ENCODE measurements around the gene MCRS1.
A peak's percentile ranks its signal among the peaks of the same experiment; 100 is the strongest.

MCRS1 gene

DNA sequence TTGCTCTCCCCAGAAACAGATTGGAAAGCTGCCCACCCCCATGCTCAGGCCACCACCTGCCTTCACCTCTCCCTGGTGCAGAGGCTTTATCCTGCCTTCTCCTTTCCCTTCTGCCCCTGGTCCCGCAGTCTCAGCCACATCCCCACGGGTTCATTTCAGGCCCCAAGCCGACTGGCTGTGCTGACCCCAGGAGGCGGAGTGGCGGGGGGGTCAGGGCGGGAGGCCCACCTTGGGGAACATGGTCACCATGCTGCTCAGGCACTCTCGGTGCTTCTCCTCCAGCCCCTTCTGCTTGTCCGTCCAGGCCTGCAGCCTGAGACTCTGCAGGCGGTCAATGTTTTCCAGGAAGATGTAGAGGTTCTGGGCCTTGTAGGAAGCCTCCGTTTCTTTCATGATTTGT lies 30.6 kb upstream of the MCRS1 start:
- TF ChIP-seq POLR2AphosphoS5 (IDR thresholded peaks at IDR 0.05; ENCODE audit: low read depth, low read length) (no peak), TAF1 (IDR thresholded peaks at IDR 0.05; ENCODE audit: borderline replicate concordance, low read depth, low read length) (no peak), POLR2A (IDR thresholded peaks at IDR 0.05; ENCODE audit: low read depth, low read length) (no peak)
- no peak for FAIRE-seq
- DNase-seq (ENCODE audit: insufficient read length) = no peak

DNA sequence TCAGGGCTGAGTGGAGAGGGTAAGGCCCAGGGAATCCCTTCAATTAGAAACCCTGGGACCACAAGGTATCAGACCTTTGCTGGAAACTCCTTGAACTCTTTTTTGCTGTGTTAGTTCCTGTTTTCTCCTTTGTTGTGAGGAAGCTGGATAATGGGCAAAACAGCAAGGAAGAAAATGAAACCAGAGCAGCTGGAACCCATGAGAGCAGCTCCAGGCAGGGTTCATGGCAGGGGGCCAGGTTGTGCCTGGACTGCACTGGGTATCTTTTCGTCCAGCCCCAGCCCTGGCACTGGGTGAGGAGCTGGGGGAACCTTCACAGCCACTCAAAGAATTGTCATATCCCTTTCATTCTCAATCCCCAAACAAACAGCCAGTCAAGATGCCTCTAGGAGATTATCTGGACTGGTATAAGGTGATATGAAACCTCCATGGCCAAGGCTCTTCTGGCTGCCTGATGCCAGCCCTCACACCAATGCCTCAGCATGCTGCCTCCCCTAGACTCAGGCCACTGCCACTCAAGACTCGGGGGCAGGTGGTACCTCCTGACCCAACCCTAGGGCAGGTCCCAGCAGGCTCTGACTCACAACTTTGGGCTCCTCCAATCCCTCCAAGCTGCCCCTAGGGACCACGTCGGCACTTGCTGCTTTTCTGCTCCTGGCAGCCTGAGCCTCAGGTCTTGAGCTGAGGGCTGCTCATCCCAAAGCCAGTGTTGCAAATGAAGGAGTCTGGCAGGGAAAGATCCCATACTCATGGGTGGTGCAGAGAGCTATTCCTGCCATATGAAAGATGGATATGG lies 21.0 kb upstream of the MCRS1 start:
- FAIRE-seq = no peak
- no peak for DNase-seq (ENCODE audit: insufficient read length)
- TF ChIP-seq POLR2AphosphoS5 (IDR thresholded peaks at IDR 0.05; ENCODE audit: low read depth, low read length) (no peak), POLR2A (IDR thresholded peaks at IDR 0.05; ENCODE audit: low read depth, low read length) (no peak), TAF1 (IDR thresholded peaks at IDR 0.05; ENCODE audit: borderline replicate concordance, low read depth, low read length) (no peak)

DNA sequence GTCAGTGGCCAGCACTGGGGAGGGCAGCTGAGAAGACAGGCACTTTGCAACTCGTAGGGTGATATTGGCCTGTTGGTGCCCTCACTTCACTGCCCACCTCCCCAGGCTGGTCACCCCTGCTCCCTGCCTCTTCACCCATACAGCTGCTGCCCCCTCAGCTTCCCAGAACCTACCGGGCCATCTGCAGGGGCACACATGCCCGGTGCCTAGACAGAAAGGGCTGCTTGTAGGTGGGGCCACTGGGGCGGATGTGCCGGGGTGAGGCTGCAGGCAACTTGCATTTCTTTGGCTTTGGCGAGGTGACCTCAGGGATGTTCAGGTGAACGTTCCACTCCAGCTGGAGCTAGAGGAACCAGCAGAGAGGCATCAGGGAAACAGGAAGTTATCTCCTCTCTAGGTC lies 20.3 kb upstream of the MCRS1 start:
- FAIRE-seq = no peak
- TF ChIP-seq POLR2AphosphoS5 (IDR thresholded peaks at IDR 0.05; ENCODE audit: low read depth, low read length) (no peak), TAF1 (IDR thresholded peaks at IDR 0.05; ENCODE audit: borderline replicate concordance, low read depth, low read length) (no peak), POLR2A (IDR thresholded peaks at IDR 0.05; ENCODE audit: low read depth, low read length) (no peak)
- no peak for DNase-seq (ENCODE audit: insufficient read length)

DNA sequence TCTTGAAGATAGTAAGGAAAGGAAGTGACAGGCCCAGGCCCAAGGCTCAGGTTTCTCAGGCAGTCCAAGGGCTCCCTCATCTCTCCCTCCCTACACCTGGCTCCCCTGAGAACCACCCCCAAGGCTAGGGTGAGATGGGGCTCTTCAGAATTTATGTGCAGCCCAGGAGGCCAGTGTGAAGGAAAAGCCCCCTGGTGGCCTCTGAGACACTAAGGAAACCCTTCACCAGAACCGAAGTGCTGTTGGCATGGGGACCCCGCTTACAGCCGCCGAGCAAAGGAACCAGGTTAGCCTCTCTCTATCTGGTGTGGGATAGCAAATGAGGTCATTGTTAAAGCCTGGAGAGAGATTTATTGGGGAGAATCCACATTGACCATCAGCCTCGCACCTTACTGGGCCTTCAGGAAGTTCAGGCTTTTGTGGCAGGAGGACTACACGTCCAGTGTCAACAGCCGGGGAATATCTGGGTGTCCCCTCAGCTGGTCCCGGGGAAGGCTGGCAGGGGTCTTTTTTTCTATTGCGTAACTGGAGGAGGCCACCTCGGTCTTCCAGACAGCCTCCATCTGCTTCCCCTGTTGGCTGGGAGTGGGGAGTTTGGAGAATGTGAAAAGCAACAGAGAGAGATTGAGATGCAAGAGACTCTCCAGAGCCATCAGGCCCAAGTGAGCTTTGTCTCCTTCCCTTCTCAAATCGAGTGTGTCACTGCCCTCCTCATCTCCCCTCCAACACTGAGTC lies 19.4 kb upstream of the MCRS1 start:
- FAIRE-seq = no peak
- no peak for DNase-seq (ENCODE audit: insufficient read length)
- TF ChIP-seq POLR2A (IDR thresholded peaks at IDR 0.05; ENCODE audit: low read depth, low read length) (no peak), POLR2AphosphoS5 (IDR thresholded peaks at IDR 0.05; ENCODE audit: low read depth, low read length) (no peak), TAF1 (IDR thresholded peaks at IDR 0.05; ENCODE audit: borderline replicate concordance, low read depth, low read length) (no peak)

DNA sequence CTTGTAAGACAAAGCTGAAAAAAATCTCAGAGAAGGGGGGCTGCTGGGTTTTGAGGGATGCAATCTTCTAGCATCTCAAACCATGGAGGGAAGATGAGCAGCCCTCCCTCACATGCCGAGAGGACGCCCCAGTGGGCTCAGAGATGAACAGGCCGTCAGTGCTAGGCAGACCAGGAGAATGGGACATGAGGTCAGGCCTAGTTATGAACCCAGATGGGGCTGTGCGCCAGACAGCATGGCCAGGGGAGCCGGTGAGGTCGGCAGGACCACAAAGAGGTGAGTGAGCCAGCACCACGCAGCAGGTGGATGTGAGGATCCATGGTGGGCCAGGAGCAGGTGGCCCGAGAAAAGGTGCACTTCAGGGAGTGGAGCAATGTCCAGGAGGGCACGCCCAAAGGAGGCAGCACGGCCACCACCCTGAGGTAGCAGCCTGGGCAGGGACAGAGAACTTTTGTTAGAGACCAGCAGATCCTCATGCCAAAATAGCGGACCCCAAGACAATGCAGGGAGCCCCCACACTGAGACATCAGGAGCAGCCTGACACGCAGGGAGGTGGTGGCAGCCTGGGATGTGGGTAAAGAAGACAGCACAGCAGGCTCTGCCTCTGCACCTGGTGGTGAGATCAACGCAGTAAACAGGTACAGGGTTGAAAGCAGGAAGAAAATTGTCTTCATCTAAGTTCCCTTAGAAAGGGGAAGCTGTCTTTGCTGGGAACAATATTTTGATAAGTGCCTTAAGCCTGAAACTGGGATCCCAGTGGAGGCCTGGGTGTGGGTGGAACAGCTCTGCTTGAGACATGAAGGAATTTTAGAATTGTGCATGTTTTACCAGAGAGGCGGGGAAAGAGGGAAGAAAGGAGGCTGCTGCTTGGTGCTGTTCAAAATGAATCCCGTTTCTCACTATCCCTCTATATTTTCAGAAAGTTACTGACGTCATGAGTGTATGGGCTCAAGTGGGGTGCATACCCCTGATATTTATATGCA lies 17.8 kb upstream of the MCRS1 start:
- FAIRE-seq (no peak), DNase-seq (ENCODE audit: insufficient read length) (no peak)
- TF ChIP-seq TAF1 (IDR thresholded peaks at IDR 0.05; ENCODE audit: borderline replicate concordance, low read depth, low read length) (no peak), POLR2A (IDR thresholded peaks at IDR 0.05; ENCODE audit: low read depth, low read length) (no peak), POLR2AphosphoS5 (IDR thresholded peaks at IDR 0.05; ENCODE audit: low read depth, low read length) (no peak)

DNA sequence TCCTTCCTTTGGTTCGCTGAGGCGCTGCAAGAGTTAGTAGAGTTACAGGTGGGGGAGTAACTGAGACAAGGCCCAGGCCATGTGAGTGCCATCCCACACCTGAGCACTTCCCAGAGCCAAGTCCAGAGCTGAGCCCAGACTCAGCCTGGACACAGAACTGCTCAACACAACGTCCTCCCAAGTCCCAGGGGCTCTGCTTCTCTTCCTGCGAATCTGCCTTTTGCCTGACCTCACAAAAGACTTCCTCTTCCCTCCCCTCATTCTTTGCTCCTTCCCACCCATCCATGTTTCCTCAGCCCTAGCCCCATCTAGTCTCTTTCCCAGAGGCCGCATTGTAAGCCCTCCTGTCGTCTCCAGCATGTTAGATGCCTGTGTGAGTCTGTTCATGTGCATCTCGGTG lies 16.6 kb upstream of the MCRS1 start:
- DNase-seq (ENCODE audit: insufficient read length) (no peak), FAIRE-seq (no peak)
- no peak for TF ChIP-seq POLR2A (IDR thresholded peaks at IDR 0.05; ENCODE audit: low read depth, low read length)
- TF ChIP-seq POLR2AphosphoS5 (IDR thresholded peaks at IDR 0.05; ENCODE audit: low read depth, low read length) = no peak
- TF ChIP-seq TAF1 (IDR thresholded peaks at IDR 0.05; ENCODE audit: borderline replicate concordance, low read depth, low read length) = no peak

DNA sequence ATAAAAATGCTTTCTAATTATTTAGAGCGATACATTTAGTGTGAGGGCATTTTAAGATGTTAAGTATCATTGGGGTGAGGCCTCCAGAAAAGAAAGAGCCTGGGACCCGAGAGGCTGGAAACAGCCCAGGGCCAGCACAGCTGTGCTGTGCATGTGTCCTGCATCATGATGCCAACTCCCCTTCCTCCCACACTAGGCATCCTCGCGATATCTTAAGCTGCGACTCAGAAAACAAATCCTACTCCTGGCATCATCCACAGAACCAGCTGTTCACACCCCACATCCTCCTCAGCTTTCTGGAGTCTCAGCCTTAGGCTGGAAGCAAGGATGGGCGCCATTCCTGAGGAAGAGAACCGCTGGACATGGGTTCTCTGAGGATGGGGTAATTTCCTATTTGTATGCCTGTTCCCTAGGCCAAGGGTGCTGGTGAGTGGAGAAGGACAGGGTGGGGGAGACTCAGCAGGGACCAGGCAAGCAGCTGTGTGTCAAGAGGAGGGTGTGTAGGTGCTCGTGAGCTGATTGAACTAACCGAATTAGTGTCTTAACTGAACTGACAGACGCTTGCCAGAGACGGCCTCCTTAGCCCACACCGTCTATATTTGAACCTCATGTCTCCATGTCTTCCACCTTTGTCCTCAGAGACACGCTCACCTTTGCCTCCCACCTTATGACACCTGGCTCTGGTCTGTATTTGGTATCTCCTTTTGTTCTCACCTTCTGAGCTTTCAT lies 15.6 kb upstream of the MCRS1 start:
- no peak for TF ChIP-seq POLR2A (IDR thresholded peaks at IDR 0.05; ENCODE audit: low read depth, low read length)
- no peak for TF ChIP-seq POLR2AphosphoS5 (IDR thresholded peaks at IDR 0.05; ENCODE audit: low read depth, low read length)
- no peak for TF ChIP-seq TAF1 (IDR thresholded peaks at IDR 0.05; ENCODE audit: borderline replicate concordance, low read depth, low read length)
- no peak for FAIRE-seq
- DNase-seq (ENCODE audit: insufficient read length) = no peak

DNA sequence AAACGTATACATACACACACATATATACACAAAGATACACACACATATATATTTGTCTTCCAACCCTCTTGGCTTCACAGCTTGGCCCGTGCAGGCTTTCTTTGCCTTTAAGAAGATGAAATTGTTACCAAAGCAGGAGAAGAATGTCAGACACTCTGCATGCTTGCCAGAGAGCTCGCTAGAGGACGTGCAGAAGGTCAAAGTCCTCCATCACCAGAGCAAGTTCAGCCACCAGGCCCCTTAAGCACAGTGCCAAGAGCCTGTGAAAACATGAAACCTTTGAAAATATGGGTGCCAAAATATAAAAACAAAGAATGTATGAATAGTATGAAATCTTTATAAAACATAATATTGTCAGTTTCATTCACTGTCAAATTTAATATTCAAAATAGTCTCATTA lies 14.9 kb upstream of the MCRS1 start:
- TF ChIP-seq POLR2AphosphoS5 (IDR thresholded peaks at IDR 0.05; ENCODE audit: low read depth, low read length) (no peak), POLR2A (IDR thresholded peaks at IDR 0.05; ENCODE audit: low read depth, low read length) (no peak), TAF1 (IDR thresholded peaks at IDR 0.05; ENCODE audit: borderline replicate concordance, low read depth, low read length) (no peak)
- DNase-seq (ENCODE audit: insufficient read length) (no peak), FAIRE-seq (no peak)

DNA sequence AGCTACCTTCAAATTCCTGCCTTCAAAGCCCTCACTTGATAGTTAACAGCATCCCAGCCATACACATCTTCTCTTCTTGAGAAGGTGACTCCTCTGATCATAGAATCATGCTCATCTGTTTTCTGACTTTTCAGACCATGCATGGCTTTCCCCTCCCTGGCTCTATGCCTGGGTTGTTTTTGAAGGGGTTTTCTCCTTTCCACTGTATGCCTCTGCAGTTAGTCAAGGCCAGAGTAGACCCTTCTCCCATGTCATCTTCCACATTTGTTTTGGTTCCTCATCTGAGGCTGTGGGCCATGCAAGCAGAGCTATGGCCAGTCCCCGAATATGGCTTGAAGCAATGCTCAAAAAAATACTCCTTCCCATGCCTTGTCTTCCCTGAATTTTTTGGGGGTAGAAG lies 14.3 kb upstream of the MCRS1 start:
- DNase-seq (ENCODE audit: insufficient read length) (no peak), FAIRE-seq (peak; percentile 36)
- TF ChIP-seq POLR2AphosphoS5 (IDR thresholded peaks at IDR 0.05; ENCODE audit: low read depth, low read length) (no peak), TAF1 (IDR thresholded peaks at IDR 0.05; ENCODE audit: borderline replicate concordance, low read depth, low read length) (no peak), POLR2A (IDR thresholded peaks at IDR 0.05; ENCODE audit: low read depth, low read length) (no peak)

Measured in GM12892 (cell line).